Measurements from ENCODE around the gene ZNF609.

The ZNF609 gene

DNA sequence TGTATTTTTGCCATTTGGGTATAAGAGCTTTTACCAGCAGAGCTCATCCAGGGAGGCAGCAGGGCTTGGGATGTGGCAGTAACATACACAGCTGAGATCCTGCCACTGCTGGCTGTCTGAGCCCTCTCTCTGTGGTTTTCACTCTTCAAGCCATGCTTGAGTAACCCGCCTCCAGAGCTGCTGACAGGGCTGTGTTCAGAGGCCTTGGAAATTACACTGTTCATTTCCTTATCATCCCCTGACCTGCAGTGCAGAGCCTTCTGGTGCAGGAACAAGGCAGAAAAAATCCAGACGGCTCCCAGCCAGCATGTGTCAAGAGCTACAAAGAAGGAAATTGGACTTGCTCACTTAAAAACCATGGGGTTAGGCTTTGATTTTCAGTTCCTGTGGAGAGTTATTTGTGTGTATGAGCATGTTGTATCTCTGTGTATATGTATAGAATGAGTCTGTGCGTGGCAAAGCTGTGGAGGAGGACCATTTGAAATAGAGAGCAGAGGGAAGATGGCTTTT lies 47.0 kb downstream of the ZNF609 start:
- no peak for FAIRE-seq

DNA sequence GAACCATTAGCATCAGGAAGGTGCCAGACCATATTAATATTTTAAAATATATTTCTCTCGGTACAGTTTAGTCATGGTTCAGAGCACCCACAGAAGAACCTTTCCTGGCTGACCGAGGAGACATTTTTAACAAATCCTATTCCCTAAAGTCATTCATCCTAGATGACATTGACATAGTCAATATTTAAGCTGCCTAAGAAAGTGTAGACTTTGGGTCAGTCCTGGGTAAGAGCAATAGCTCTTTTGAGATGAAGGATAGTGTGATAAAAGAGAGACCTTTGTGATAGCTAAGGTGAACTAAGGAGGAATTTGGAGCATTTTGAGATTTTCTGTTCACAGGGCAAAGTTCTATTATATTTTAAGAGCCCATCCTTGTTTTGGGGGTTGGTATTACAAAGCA lies 47.5 kb downstream of the ZNF609 start:
- no peak for FAIRE-seq

DNA sequence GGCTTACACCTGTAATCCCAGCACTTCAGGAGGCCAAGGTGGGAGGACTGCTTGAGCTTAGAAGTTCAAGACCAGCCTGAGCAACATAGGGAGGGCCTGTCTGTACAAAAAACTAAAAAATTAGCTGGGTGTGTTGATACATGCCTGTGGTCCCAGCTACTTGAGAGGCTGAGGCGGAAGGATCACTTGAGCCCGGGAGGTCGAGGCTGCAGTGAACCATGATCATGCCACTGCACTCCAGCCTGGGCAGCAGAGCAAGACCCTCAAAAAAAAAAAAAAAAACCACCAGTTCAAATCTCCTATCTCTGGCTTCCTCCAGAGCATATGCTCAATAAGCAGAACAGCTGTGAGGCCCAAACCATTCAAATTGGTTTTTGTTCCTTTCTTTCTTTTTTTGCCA lies 53.4 kb downstream of the ZNF609 start:
- no peak for FAIRE-seq

DNA sequence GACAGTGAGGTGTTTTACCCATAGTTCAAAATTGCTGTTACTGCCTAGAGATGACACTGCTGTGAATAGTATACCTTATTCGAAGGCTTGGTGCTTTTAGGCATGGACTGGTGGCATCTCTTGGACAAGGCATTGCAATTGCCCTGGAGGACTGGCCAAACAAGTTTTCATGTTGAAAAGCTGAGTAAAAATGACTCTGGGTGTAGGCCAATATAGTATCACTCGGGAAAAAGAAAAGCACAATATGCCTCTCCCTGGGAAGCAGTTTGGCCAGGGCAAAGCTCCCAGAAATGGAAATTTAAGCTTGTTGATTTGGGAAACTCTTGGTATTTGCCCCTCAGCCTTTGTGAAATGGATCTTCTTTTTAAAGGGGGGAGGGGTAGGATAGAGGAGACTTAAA lies 54.8 kb downstream of the ZNF609 start:
- no peak for FAIRE-seq

DNA sequence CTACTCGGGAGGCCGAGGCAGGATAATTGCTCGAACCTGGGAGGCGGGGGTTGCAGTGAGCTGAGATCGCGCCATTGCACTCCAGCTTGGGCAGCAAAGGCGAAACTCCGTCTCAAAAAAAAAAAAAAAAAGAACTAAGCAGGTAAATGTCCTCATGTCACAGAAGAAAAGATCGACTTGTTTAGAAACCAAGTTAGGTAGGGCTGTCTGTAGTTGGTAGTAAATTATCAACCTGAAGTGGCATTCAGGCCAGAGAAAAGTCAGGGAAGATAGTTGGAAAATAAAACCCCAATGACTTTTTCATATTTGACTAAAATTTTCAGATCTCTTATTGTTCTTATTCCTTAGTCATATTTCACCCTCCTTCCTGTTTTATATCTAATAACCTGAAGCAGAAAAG lies 55.4 kb downstream of the ZNF609 start:
- no peak for FAIRE-seq

DNA sequence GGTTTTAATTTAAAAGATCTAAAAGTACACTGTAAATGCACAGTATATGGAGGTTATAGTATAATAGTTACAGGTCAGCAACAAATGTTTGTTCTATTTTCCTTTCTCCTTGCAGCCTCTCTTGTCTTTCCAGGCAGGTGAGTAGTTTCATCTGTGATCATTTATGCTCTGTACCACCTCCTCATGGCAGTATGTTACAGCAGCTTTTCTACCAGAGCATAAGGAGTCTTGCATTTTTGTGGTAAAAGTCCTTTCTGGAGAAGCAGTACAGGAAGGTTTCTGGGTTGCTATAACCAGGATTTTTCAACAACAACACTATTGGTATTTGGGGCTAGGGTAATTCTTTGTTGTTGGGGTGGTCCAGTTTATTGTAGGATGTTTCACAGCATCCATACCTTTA lies 59.5 kb downstream of the ZNF609 start:
- FAIRE-seq, result no peak

DNA sequence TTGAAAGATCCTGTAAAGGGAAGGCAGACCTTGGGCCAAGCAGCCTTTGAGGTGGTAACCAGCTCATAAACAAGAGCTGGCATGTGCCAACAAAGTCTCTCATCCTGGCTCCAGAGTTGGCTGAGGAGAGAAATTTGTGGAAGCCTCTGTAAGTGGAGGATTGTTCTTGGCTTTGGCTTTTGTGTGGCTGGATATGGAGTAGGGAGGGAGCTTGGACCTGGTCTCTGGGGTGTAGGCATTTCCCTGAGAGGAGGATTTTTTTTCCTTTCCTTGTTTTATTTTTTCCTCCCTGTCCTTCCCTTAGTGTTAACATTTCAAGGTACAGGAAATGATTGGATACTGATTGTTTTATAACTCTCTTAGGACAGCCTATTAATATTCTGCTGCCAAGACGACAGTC lies 60.8 kb downstream of the ZNF609 start:
- no peak for FAIRE-seq

DNA sequence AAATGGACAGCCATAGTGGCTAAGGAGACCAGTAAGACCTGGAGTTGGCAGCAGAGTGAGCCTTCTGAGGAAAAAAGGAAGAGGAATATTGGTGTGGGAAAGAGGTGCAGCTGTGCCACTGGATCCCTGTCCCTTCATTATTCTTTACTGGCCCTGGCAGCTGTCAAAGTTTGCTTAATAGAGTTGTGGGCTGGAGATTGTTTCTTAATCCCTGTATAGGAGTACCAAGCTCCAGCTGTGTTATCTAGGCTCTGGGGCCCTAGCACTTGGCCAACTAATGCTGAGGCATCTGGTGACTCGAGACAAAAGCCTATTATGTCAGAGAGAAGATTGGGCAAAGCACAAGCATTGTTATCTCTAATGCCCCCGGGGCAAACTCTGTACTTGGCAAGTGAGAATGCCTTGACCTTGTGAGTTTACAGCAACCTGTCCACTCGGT lies 61.4 kb downstream of the ZNF609 start:
- no peak for FAIRE-seq

DNA sequence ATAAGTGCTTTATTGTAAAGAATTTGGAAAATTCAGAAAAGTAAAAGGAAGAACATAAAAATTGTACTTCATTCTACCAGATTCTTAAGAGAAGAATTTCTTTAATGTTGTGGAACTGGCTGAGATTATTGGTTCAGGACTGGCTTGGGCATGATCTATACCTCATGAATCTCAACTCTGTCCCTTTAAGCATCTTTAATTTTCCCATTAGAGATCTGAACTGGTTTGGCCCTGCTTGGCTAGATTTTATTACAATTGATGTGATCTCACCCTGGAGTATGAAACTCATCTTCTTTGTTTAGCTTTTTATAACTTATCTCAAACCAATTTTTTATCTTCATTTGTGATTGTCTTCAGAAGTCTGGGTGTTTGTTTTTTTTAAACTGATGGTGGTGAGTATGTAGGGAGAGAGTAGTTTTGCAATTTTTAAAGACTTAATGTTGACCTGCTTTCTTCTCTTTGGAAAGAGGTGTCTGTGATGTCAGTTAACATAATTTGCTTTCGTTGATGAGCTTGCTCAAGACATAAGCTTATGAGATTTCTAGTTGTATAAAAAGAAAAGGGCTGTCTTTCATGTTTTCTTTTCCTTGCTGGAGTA lies 61.9 kb downstream of the ZNF609 start:
- no peak for FAIRE-seq

DNA sequence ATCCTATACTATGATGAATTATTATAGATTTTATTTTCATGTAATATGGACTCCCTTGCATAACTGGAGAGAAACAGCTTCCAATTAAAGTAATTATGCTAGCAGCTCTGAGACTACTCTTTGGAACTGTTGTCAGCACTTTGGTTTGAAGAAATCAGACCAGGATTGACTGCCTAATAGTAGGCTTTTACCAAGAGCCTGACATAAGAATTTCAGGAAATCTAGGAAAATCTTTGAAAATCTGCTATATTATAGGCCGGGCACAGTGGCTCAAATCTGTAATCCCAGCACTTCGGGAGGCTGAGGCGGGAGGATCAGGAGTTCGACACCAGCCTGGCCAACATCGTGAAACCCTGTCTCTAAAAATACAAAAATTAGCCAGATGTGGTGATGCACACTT lies 62.9 kb downstream of the ZNF609 start:
- no peak for FAIRE-seq

DNA sequence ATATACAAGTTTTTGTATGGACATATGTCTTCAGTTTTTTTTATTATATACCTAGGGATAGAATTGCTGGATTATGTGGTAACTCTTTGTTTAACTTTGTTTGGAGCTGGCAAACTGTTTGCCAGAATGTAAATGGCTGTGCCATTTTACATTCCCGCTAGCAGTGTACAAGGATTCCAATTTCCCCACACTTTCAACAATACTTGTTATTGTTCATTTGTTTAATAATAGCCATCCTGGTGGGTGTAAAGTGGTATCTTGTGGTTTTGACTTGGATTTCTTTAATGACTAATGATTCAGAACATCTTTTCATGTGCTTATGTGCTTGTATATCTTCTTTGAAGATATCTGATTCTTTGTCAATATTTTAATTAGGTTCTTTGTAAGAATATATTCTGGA lies 64.4 kb downstream of the ZNF609 start:
- FAIRE-seq, result no peak

DNA sequence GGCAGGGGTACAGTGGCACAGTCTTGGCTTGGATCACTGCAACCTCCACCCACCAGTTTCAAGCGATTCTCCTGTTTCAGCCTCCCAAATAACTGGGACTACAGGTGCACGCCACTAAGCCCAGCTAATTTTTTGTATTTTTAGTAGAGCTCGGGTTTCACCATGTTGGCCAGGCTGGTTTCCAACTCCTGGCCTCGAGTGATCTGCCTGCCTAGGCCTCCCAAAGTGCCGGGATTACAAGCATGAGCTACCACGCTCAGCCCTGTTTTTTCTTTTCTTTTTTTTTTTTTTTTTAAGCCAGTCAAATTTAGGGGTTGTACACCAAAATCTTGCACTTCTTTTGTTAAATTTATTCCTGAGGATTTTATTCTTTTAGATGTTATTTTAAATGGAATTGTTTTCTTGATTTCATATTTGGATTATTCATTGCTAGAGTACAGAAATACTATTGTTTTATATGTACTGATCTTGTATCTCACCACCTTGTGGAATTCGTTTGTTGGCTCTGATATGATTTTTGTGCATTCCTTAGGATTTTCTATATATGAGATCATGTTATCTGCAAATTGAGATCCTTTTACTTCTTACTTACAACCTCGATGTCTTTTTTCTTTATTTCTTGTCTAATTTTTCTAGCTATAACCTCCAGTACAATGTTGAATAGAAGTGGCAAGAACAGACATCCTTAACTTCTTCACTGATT lies 65.6 kb downstream of the ZNF609 start:
- no peak for FAIRE-seq

DNA sequence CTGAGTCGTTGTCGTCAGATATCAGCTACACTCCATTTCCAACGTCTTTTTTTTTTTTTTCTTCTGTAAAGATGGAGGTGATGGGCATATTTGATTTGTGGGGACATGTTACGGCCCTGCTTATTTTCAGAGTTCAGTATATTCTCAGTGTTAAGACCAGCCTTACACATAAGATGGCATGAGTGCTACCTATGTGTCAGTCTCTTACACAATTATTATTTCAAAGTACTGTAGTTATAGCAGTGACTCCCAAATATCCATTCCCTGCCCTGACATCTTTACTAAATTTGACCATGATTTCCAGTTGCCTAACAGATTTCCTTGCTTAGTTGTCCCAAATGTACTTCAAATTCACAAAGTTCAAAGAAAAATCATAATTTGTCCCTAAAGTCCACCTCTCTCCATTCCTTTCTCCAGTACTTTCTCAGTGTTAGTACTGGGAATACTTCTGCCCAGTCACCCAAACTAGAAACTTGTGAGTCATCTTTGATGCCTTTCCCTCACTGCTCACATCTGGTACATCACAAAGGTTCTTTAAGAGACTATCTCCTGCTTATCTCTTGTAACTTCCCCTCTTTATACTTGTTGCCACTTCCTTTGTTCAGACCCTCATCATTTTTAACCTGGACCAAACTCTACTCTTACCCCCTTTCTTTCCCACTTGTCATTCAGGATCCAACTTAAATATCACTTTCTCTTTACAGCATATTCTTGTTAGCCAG lies 67.0 kb downstream of the ZNF609 start:
- FAIRE-seq, result no peak

DNA sequence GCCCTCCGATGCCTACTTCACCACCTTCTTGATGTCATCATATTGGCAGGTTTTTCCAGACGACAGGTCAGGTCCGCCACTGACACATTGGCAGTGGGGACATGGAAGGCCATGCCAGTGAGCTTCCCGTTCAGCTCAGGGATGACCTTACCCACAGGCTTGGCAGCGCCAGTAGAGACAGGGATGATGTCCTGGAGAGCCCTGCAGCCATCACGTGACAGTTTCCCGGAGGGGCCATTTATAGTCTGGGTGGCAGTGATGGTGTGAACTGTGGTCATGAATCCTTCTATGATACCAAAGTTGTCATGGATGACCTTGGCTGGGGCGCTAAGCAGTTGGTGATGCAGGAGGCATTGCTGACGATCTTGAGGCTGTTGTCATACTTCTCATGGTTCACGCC lies 68.5 kb downstream of the ZNF609 start:
- FAIRE-seq, result no peak

DNA sequence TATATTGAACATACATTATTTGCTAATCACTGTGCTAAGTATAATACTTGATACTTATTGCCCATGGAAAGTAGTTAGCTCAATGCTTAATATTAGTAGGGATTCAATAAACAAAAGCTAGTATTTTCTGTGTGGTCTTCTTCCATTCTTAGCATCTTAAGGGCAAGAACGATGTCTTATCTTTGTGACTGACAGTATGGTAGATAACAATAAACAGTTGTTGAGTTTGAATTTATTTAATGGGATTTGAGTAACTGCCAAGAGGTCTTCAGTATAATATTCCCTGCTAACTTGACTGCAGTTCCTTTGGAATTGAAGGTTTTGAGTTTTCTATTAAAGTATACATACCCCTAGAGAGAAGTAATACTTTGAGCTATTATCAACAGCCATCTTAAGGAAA lies 70.1 kb downstream of the ZNF609 start:
- no peak for FAIRE-seq

DNA sequence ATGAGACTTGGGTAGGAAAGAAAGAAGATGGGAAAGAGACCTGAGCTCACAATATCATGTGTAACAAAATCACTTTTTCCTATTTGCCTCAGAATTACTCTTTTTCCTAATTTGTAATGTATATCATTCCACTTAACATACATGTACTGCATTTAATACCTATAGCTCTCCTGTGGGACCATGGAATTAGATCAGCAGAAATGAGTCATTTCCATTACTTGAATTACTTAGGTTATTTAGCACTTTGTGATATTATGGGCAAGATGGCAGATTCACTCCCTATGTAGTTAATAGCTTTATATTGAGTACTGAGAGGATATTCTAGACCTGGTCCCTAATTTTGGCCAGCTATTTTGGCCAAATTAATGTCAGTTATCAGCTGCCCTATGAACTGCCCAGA lies 70.5 kb downstream of the ZNF609 start:
- no peak for FAIRE-seq

DNA sequence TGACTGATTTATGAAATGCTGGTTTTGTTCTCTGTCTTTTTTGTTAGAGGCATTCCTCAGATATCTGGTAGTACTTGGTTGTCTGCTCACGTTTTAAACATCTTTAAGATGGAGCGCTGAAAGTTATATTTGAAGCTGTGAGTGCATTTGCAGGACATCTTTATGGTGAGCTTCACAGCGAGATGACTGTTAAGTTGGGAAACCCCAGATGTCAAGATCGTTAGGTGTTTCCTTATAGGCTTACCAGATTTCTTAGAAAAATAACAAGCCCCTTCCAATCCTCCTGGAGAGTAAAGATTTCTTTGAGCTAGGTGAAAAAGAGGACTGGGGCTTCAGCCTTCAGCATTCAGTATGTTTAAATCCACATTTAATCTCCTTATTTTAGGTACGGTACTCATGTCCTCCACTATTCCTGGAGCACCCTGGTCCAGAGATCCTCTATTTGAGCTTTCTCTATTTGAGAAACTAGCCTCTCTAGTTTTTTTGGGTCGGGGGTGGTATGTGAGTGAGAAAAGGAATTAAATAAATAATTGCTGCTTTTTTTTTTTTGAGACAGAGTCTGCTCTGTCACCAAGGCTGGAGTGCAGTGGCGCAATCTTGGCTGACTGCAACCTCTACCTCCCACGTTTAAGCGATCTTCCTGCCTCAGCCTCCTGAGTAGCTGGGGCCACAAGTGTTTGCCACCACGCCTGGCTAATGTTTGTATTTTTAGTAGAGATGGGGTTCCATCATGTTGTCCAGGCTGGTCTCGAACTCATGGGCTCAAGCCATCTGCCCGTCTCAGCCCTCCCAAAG lies 72.3 kb downstream of the ZNF609 start:
- no peak for FAIRE-seq

DNA sequence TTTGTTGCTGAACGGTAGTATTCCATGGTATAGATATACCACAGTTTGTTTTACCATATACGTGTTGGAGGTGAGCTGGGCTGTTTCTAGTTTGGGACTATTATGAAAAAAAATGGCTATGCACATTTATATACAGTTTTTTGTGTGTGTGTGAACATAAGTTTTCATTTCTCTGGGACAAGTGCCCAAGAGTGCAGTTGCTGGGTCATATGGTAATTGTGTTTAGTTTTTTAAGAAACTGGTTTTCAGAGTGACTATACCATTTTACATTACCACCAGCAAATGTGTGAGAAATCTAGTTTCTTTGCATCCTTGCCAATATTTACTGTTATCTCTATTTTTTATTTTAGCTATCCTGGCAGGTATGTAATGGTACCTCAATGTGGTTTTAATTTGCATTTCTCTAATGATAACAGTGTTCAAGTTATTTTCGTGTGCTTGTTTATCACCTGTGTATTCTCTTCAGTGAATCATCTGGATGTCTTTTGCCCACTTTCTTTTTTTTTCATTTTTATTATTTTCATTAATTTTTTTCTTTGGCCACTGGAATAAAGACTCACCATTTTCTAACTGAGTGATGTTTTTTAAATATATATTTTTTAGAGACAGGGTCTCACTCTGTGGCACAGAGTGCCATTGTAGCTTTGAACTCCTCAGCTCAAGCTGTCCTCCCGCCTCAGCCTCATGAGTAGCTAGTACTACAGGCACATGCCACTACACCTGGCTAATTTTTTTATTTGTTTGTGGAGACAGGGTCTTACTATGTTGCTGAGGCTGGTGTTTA lies 75.3 kb downstream of the ZNF609 start:
- no peak for FAIRE-seq

DNA sequence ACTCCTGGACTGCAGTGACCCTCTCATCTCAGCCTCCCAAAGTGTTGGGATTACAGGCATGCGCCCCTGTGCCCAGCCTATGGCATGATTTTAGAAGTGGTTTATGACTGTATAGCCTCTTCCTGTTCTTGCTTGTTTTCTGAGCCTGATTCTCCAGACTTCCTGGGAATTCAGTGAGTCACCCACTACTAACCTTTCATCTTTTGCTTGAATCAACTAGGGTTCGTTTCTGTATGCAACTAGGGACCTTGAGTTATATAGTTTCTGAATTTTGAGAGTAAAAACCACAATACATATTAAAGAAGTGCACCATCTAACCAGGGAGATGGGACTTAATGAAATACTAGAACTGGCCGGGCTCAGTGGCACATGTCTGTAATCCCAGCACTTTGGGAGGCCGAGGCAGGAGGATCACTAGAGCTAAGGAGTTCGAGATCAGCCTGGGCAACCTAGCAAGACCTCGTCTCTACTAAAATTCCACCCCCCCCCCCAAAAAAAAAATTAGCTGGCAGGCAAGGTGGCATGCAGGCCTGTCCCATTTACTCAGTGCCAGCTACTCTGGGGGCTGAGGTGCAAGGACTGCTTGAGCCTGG lies 76.0 kb downstream of the ZNF609 start:
- no peak for FAIRE-seq

DNA sequence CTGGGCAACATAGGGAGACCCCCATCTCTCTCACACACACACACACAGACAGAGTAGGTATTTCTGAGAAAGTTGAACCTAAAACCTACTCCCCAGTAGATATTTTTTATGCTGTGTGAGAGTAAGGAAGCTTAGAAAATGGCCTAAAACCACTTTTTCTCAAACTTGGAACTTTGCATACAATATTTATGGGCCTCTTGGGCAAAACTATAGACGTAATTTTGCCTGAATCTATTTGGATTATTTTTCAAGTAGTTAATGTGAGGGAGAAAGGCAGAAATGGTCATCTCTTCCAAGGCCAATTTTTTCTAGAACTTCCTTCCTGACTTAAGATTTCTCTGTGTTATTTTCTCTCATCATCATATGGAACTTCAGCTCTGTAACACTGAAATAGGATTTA lies 81.7 kb downstream of the ZNF609 start:
- FAIRE-seq, result no peak

DNA sequence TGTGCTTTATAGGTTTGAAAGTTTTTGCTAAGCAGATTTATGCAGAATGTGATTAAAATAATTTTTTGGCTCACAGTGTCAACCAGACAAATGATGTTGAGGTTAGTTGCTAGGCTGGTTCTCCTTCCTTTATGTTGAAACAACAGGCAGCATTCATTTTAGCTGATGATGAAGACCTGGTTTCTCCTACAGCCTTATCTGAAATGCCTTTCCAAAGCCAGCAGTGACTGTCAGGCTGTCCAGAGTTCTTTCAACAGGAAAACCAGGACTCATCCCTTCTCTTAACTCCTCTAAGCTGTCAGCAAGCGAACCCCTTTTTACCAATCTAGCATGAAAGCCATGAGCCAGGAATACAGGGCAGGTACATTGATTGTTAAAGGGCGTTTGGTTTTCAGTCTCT lies 84.1 kb downstream of the ZNF609 start:
- no peak for FAIRE-seq

DNA sequence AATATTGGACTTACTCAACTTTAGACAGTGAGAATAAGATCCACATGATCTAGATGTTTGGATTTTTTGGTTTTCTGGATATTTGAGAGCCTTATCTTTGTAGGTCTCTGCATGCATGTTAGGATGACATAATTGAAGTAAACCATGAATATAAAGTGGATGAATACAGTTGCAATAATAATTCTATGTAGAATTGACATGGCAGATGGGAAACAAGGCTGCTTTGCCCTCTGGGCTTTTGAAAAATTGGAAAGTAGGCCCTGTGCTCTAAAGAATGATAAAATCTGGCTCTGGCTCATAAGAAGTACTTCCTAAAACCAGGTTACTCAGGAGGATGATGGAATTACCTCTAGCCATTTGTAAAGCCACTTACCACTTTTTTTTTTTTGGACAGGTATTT lies 86.9 kb downstream of the ZNF609 start:
- no peak for FAIRE-seq
